Effector memory CD8-positive, alpha-beta T cell (primary cell): ENCODE data around the gene SPEF2.

ENCODE experiments used
- ATAC-seq: fragments of 150-1000 bp; cut with Tn5 transposase; replicated peaks from 2 replicates; pipeline ENCODE4 v1.10.0; 2021; ENCODE audit warnings: mild to moderate bottlenecking, moderate library complexity
- DNase-seq, 3 experiments: peaks; one replicate each; pipeline ENCODE4 v3.0.0; 2021
- H3K27ac Mint-ChIP-seq, 2 donors: one replicate each; pipeline ENCODE4 v1.8.0; 2022; ENCODE audit warnings: mild to moderate bottlenecking in 2 of 2, mixed read lengths in 2 of 2, moderate library complexity in 2 of 2
- H3K27me3 Mint-ChIP-seq, 2 donors: one replicate each; pipeline ENCODE4 v1.8.0; 2022; ENCODE audit warnings: mixed read lengths in 2 of 2
- H3K36me3 Mint-ChIP-seq: one replicate; pipeline ENCODE4 v1.8.0; 2022; ENCODE audit warnings: mild to moderate bottlenecking, moderate library complexity, mixed read lengths; ENCODE audit not compliant: insufficient read depth
- H3K4me1 Mint-ChIP-seq, 2 donors: one replicate each; pipeline ENCODE4 v1.8.0; 2022; ENCODE audit warnings: low read depth in 2 of 2, mixed read lengths in 2 of 2
- H3K4me3 Mint-ChIP-seq, 2 donors: one replicate each; pipeline ENCODE4 v1.8.0; 2022; ENCODE audit warnings: mild to moderate bottlenecking in 2 of 2, mixed read lengths in 2 of 2, moderate library complexity in 2 of 2
- H3K9me3 Mint-ChIP-seq, 2 donors: one replicate each; pipeline ENCODE4 v1.8.0; 2022; ENCODE audit warnings: mixed read lengths in 2 of 2
- total RNA-seq, 9 experiments: gene quantifications; one replicate each; lab custom pipeline; 2026; lab: John Stamatoyannopoulos, UW

SPEF2 gene, protein sequence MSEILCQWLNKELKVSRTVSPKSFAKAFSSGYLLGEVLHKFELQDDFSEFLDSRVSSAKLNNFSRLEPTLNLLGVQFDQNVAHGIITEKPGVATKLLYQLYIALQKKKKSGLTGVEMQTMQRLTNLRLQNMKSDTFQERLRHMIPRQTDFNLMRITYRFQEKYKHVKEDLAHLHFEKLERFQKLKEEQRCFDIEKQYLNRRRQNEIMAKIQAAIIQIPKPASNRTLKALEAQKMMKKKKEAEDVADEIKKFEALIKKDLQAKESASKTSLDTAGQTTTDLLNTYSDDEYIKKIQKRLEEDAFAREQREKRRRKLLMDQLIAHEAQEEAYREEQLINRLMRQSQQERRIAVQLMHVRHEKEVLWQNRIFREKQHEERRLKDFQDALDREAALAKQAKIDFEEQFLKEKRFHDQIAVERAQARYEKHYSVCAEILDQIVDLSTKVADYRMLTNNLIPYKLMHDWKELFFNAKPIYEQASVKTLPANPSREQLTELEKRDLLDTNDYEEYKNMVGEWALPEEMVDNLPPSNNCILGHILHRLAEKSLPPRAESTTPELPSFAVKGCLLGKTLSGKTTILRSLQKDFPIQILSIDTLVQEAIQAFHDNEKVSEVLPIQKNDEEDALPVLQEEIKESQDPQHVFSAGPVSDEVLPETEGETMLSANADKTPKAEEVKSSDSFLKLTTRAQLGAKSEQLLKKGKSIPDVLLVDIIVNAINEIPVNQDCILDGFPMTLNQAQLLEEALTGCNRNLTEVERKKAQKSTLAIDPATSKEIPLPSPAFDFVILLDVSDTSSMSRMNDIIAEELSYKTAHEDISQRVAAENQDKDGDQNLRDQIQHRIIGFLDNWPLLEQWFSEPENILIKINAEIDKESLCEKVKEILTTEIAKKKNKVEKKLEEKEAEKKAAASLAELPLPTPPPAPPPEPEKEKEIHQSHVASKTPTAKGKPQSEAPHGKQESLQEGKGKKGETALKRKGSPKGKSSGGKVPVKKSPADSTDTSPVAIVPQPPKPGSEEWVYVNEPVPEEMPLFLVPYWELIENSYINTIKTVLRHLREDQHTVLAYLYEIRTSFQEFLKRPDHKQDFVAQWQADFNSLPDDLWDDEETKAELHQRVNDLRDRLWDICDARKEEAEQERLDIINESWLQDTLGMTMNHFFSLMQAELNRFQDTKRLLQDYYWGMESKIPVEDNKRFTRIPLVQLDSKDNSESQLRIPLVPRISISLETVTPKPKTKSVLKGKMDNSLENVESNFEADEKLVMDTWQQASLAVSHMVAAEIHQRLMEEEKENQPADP (N-terminal part only)
- 8.5 to 45.1 (median 21.2) reads per million in 9 experiments for total RNA-seq

DNA sequence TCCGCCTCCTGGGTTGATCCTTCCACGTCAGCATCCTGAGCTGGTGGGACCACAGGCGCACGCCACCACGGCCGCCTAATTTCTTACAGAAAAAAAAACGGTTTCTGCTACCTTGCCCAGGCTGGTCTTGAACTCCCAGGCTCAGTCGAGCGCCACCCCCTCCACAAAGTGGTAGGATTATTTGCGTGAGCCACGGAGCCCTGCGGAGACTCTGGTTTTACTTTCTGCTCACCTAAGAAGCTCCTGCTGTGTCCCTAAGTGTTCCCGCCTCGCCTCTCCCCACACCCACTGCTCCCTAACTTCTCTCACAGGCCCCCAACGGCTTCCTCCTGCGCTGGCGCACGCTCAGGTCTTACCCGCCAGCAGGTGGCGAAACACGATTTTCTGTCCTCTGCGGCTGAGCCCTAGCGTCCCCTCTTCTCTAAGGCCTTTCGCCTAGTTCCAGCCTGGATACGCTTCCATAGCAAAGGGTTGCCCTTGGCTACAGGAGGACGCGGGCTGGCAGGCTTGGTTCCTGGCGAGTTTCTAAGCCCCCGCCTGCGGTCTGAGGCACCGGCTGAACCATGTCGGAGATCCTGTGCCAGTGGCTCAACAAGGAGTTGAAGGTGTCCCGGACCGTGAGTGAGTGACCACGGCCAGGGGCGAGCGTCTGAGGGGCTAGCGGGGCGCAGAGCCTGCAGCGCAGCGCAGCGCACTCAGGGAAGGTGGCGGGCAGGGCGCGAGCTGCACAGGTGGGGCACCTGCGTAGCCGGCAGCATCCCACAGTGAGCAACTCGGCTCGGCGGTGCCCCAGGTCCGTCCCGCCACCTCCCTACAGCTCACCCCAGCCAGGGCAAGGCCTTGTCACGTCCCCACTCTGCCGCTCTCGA lies at the start of gene SPEF2:
Gene SPEF2, plus strand, starts transcription at position 429 of the 869 bp plus-strand sequence. Its CDS starts 135 bp downstream, at position 564.
- Mint-ChIP-seq H3K9me3 (peaks cover 0 to 2% of the 10 kb centered on the region in 2 donors), H3K4me3 (peak within 1 kb of the TSS; percentile 93), H3K27ac (peak within 1 kb of the TSS; percentile 92 to 98), H3K4me1 (peaks cover 11 to 25% of the 10 kb centered on the region in 2 donors), H3K27me3 (no peaks in the 10 kb centered on the region), H3K36me3 (peaks cover 4% of the 10 kb centered on the region)
- ATAC-seq: peak; percentile 84
- DNase-seq: peak; percentile 70 to 77 (median 74)

- H3K4me3 Mint-ChIP-seq: no peak overlapping the region
- H3K4me1 Mint-ChIP-seq: no peaks in the 10 kb centered on the region
- no peaks in the 10 kb centered on the region for H3K9me3 Mint-ChIP-seq
- H3K27ac Mint-ChIP-seq: no peak overlapping the region
- DNase-seq (no peak), ATAC-seq (no peak)
- H3K27me3 Mint-ChIP-seq: peaks cover 10 to 27% of the 10 kb centered on the region in 2 donors
- no peaks in the 10 kb centered on the region for H3K36me3 Mint-ChIP-seq
These were observed 42.1 kb upstream of the SPEF2 start for GRCh38 chr5:35575578-35575977.

DNA sequence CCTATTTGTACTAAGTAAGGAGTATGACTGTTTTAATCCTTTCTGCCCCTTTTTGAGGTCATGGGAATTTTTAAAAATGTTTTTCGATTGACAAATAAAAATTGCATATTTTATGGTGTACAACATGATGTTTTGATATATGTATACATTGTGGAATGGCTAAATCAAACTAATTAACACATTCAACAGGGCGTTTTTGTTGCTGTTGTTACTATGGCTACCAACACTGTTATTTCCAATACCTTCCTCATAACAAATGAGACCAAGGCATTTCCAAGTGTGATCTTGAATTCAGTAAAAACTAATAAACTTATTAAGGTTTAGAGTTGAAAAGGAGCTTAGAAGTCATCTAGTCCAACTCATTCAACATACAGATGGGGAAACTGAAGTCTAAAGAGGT lies 30.2 kb upstream of the SPEF2 start:
- Mint-ChIP-seq H3K27me3 (peaks cover 39 to 54% of the 10 kb centered on the region in 2 donors), H3K9me3 (no peaks in the 10 kb centered on the region), H3K27ac (no peak overlapping the region), H3K4me1 (no peaks in the 10 kb centered on the region), H3K4me3 (no peak overlapping the region), H3K36me3 (no peaks in the 10 kb centered on the region)
- ATAC-seq (no peak), DNase-seq (no peak)

DNA sequence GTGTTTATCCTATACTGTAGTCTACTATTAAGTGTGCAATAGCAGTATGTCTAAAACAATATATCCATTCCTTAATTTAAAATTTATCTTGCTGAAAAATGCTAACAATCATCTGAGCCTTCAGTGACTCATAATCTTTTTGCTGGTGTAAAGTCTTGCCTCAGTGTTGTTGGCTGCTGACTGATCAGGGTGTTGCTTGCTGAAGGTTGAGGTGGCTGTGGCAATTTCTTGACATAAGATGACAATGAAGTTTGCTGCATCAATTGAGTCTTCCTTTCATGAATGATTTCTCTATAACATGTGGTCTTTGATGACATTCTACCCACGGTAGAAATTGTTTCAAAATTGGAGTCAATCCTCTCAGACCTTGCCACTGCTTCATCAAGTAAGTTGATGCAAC lies 24.3 kb upstream of the SPEF2 start:
- H3K9me3 Mint-ChIP-seq: no peaks in the 10 kb centered on the region
- ATAC-seq (no peak), DNase-seq (no peak)
- no peaks in the 10 kb centered on the region for H3K4me1 Mint-ChIP-seq
- H3K36me3 Mint-ChIP-seq: no peaks in the 10 kb centered on the region
- peaks cover 23 to 55% of the 10 kb centered on the region in 2 donors for H3K27me3 Mint-ChIP-seq
- H3K4me3 Mint-ChIP-seq: no peak overlapping the region
- H3K27ac Mint-ChIP-seq: no peak overlapping the region

- H3K36me3 Mint-ChIP-seq: no peaks in the 10 kb centered on the region
- ATAC-seq (no peak), DNase-seq (no peak)
- H3K27ac Mint-ChIP-seq: no peak overlapping the region
- peaks cover 0 to 2% of the 10 kb centered on the region in 2 donors for H3K9me3 Mint-ChIP-seq
- H3K4me1 Mint-ChIP-seq: no peaks in the 10 kb centered on the region
- no peak overlapping the region for H3K4me3 Mint-ChIP-seq
- H3K27me3 Mint-ChIP-seq: peaks cover 48 to 49% of the 10 kb centered on the region in 2 donors
These were observed 18.8 kb upstream of the SPEF2 start for GRCh38 chr5:35598707-35599370.

GRCh38 chr5:35600591-35600990 lies 17.1 kb upstream of the SPEF2 start:
- peaks cover 0 to 2% of the 10 kb centered on the region in 2 donors for H3K9me3 Mint-ChIP-seq
- no peaks in the 10 kb centered on the region for H3K36me3 Mint-ChIP-seq
- peaks cover 48 to 54% of the 10 kb centered on the region in 2 donors for H3K27me3 Mint-ChIP-seq
- H3K4me1 Mint-ChIP-seq: no peaks in the 10 kb centered on the region
- DNase-seq: no peak
- H3K27ac Mint-ChIP-seq: no peak overlapping the region
- no peak overlapping the region for H3K4me3 Mint-ChIP-seq
- ATAC-seq: no peak

DNA sequence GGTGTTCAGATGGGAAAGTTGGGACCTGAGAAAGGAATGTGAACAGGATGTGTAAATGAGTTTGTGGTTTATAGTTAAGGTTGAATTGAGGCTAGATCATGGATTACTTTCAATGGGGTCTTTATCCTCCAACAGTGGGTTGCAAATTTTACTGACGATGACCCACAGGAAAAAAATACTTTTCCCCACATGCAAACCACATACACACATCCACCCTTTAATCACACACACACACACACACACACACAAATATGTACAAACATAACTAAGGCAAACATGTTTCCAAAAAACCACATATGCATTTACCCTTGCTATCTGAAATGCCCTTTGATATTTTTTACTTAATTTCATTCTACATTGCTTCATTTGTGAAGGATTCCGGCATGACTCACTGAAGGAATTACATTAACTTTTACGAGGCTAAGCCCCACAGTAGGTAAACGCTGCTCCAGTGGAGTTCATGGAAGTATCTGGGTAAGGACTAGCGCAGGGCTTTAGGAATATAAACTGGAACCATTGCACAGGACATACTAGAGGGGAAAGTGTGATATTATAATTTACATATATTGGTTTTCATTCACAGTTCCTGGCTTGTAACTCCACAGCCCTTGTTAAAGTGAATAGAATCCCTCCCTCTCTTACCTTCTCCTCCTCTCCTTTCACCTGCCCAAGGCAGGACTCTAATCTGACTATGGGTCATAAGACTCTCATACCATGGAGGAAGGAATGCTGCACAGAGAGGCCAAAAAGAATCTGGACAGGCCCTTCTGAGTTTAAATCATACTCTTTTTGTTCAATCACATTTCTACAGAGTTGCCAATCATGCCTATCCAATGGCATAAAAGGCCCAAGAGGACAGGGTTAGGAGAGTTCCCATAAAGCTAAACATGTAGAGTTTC lies 8.5 kb upstream of the SPEF2 start:
- Mint-ChIP-seq H3K4me1 (no peaks in the 10 kb centered on the region), H3K4me3 (no peak overlapping the region), H3K27me3 (peaks cover 10 to 12% of the 10 kb centered on the region in 2 donors), H3K9me3 (peaks cover 0 to 2% of the 10 kb centered on the region in 2 donors), H3K27ac (no peak overlapping the region), H3K36me3 (no peaks in the 10 kb centered on the region)
- DNase-seq (no peak), ATAC-seq (no peak)

- peak overlapping the region; percentile 92 to 98 for H3K27ac Mint-ChIP-seq
- no peak for ATAC-seq
- peaks cover 0 to 2% of the 10 kb centered on the region in 2 donors for H3K9me3 Mint-ChIP-seq
- H3K27me3 Mint-ChIP-seq: no peaks in the 10 kb centered on the region
- H3K36me3 Mint-ChIP-seq: peaks cover 4% of the 10 kb centered on the region
- H3K4me1 Mint-ChIP-seq: peaks cover 11 to 25% of the 10 kb centered on the region in 2 donors
- H3K4me3 Mint-ChIP-seq: peak overlapping the region; percentile 93
- no peak for DNase-seq
These were observed 616 bp upstream of the SPEF2 start for GRCh38 chr5:35617060-35617434.

GRCh38 chr5:35618304-35618636 lies 607 bp downstream of the SPEF2 start:
- H3K36me3 Mint-ChIP-seq: peaks cover 4% of the 10 kb centered on the region
- H3K4me1 Mint-ChIP-seq: peaks cover 16 to 30% of the 10 kb centered on the region in 2 donors
- ATAC-seq (no peak), DNase-seq (no peak)
- peak overlapping the region; percentile 92 to 98 for H3K27ac Mint-ChIP-seq
- peaks cover 0 to 2% of the 10 kb centered on the region in 2 donors for H3K9me3 Mint-ChIP-seq
- no peaks in the 10 kb centered on the region for H3K27me3 Mint-ChIP-seq
- peak overlapping the region; percentile 93 for H3K4me3 Mint-ChIP-seq

DNA sequence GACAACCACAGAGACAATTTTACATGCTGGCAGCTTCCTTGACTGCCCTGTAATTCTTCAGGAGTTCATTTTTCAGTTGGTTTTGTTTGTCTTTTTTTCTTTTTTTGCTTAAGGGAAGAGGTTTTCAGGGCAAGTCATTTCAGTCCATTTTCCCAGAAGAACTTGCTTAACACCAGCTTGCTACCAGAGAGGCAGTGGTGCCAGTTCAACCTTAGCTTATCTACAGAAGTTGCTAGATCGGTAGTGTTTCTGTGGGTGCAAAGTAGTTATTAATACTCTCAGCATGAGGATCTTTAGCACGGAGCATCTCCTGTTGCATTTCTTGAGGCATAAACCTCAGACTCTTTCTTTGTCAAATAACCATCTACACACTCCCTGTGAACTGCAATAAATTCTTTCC lies 1.1 kb downstream of the SPEF2 start:
- Mint-ChIP-seq H3K4me1 (peaks cover 16 to 30% of the 10 kb centered on the region in 2 donors), H3K9me3 (peaks cover 0 to 2% of the 10 kb centered on the region in 2 donors), H3K36me3 (peaks cover 4% of the 10 kb centered on the region), H3K27ac (peak overlapping the region; percentile 92 to 98), H3K27me3 (no peaks in the 10 kb centered on the region), H3K4me3 (peak overlapping the region; percentile 93)
- ATAC-seq (no peak), DNase-seq (no peak)

- Mint-ChIP-seq H3K4me1 (peaks cover 20 to 29% of the 10 kb centered on the region in 2 donors), H3K27me3 (no peaks in the 10 kb centered on the region), H3K36me3 (no peaks in the 10 kb centered on the region), H3K27ac (no peak overlapping the region), H3K9me3 (no peaks in the 10 kb centered on the region), H3K4me3 (no peak overlapping the region)
- ATAC-seq (peak; percentile 13), DNase-seq (no peak)
These were observed 5.3 kb downstream of the SPEF2 start for GRCh38 chr5:35622974-35623373.
